ENCODE measurements around the gene ZNF345. TPM values are rescaled to one million over a fixed set of nuclear protein-coding genes. Genes with fewer than 3 reads are reported as not detected.

The ZNF345 gene
- total and polyA plus RNA-seq, 2 of the 8 experiments (the other 6 are each of a cell fraction or from before 2014, with no cell fraction given): 3.2 to 5.1 TPM

- Histone ChIP-seq H3K9ac (replicated peaks in 1 of 4; ENCODE audit: extremely low read depth in 1 of 4, low read depth in 3 of 4, low read length in 3 of 4) (peak within 1 kb of the TSS; percentile 55 to 90 (median 84)), H3K36me3 (ENCODE audit: control insufficient read depth in 2 of 4, insufficient read depth in 4 of 4, low read length in 3 of 4) (peaks cover 0 to 12% (median 5%) of the 10 kb centered on the region in 4 experiments; a peak in 4 of 8 replicates), H3K56ac (replicated peaks; ENCODE audit: insufficient read length, low read depth, low read length) (peak within 1 kb of the TSS; percentile 95), H2BK20ac (ENCODE audit: low read length) (no peak within 1 kb of the TSS), H2BK12ac (ENCODE audit: low read depth, low read length) (peak within 1 kb of the TSS; percentile 71), H3K4me1 (replicated peaks in 1 of 4; ENCODE audit: control insufficient read depth in 3 of 4, insufficient read depth in 4 of 4, low read length in 3 of 4) (peaks cover 0 to 4% (median 2%) of the 10 kb centered on the region in 4 experiments; a peak in 2 of 7 replicates), H4K20me1 (replicated peaks in 1 of 2; ENCODE audit: control insufficient read depth in 1 of 2, insufficient read depth in 2 of 2, low read length in 2 of 2) (no peaks in the 10 kb centered on the region), H3K23me2 (ENCODE audit: low read depth, low read length) (peaks cover 6% of the 10 kb centered on the region), H3K4me3 (ENCODE audit: extremely low read depth in 1 of 4, insufficient read depth in 2 of 4, low read depth in 3 of 4, low read length in 4 of 4) (peak within 1 kb of the TSS; percentile 81 to 92 (median 84)), H3K23ac (ENCODE audit: insufficient read length) (no peak within 1 kb of the TSS), H2BK15ac (ENCODE audit: low read length) (peak within 1 kb of the TSS; percentile 73; the same call in 1 of the 2 replicates), H2AFZ (ENCODE audit: low read length) (peak within 1 kb of the TSS; percentile 99), H3K79me2 (ENCODE audit: control insufficient read depth in 1 of 2, insufficient read depth in 2 of 2, low read length in 2 of 2) (no peaks in the 10 kb centered on the region; a peak in 1 of 4 replicates), H2BK120ac (replicated peaks; ENCODE audit: low read depth, low read length) (no peak within 1 kb of the TSS), H2BK5ac (ENCODE audit: low read depth, low read length) (peak within 1 kb of the TSS; percentile 98), H3K79me1 (ENCODE audit: low read depth, low read length) (peaks cover 4% of the 10 kb centered on the region), H3K18ac (ENCODE audit: extremely low read depth, low read length) (peak within 1 kb of the TSS; percentile 100), H4K8ac (ENCODE audit: extremely low read depth, insufficient read depth, low read length) (peak within 1 kb of the TSS; percentile 88; the same call in 1 of the 2 replicates), H3K4me2 (ENCODE audit: insufficient read depth in 1 of 2, low read depth in 2 of 2, low read length in 2 of 2) (peak within 1 kb of the TSS; percentile 83 to 87), H4K91ac (replicated peaks; ENCODE audit: insufficient read length, low read length) (peak within 1 kb of the TSS; percentile 89), H4K5ac (ENCODE audit: insufficient read length, low read depth, low read length) (peak within 1 kb of the TSS; percentile 95), H3K4ac (replicated peaks; ENCODE audit: insufficient read length, low read depth, low read length) (peak within 1 kb of the TSS; percentile 2), H3K27me3 (replicated peaks in 1 of 4; ENCODE audit: control insufficient read depth in 3 of 4, extremely low read depth in 1 of 4, insufficient read depth in 3 of 4, low read length in 3 of 4) (no peaks in the 10 kb centered on the region), H3K9me3 (ENCODE audit: insufficient read depth in 2 of 2, low read depth in 1 of 2, low read length in 1 of 2) (peaks cover 11% of the 10 kb centered on the region in 2 experiments; a peak in 2 of 4 replicates), H2AK5ac (ENCODE audit: low read depth, low read length) (no peak within 1 kb of the TSS), H3K27ac (ENCODE audit: low read depth, low read length) (peak within 1 kb of the TSS; percentile 93), H3K14ac (ENCODE audit: insufficient read length) (no peak within 1 kb of the TSS)
- DNase-seq (ENCODE audit: low read depth in 1 of 2, low spot score in 2 of 2) (peak; percentile 83 to 88), FAIRE-seq (peak; percentile 24)
- ChIA-PET CTCF (ENCODE audit: partially characterized antibody) (interaction anchor here (0.6 to 1.1 kb wide), 4 partner anchors 10 to 314 kb away, joined by 3 read pairs; no protein-coding TSS in a partner anchor), POLR2A (ENCODE audit: partially characterized antibody) (interaction anchor here (0.7 to 1.3 kb wide), 5 partner anchors 11 to 427 kb away, joined by 3 to 4 read pairs (median 3); partner anchors contain the start of gene ZNF566)
- whole genome bisulfite sequencing, 2 experiments (ENCODE audit: extremely low coverage in 1 of 2, insufficient coverage in 1 of 2, insufficient read length in 1 of 2, insufficient replicate concordance in 2 of 2, low coverage in 1 of 2, low lambda C conversion rate in 2 of 2, missing lambda C conversion rate in 1 of 2): 3 to 100% methylated on average over 2 to 54 of the region's 57 CpGs
- no peak for TF ChIP-seq CBX5 (IDR thresholded peaks at IDR 0.05; ENCODE audit: low read depth, low read length)
- no peak for TF ChIP-seq JUN (IDR thresholded peaks at IDR 0.05; ENCODE audit: low read depth, low read length)
- peak; percentile 59; the same call in 1 of the 2 replicates for TF ChIP-seq TAF1 (IDR thresholded peaks at IDR 0.05; ENCODE audit: low read depth, low read length)
- TF ChIP-seq TAF7 (optimal IDR thresholded peaks at IDR 0.05; ENCODE audit: borderline replicate concordance, low read depth, low read length): peak; percentile 27
- peak; percentile 25; the same call in 1 of the 2 replicates for TF ChIP-seq JUND (IDR thresholded peaks at IDR 0.05; ENCODE audit: low read length)
- peak in 1 of 2 experiments; percentile 74; a peak in 1 of 4 replicates for TF ChIP-seq HDAC2 (IDR thresholded peaks at IDR 0.05; ENCODE audit: borderline replicate concordance in 1 of 2, low read depth in 2 of 2, low read length in 2 of 2)
- no peak for TF ChIP-seq SUZ12 (IDR thresholded peaks at IDR 0.05; ENCODE audit: low read length)
- TF ChIP-seq SIN3A (conservative IDR thresholded peaks at IDR 0.05 in 1 of 2, IDR thresholded peaks at IDR 0.05 in 1 of 2; ENCODE audit: low read depth in 1 of 2, low read length in 2 of 2): peak in 1 of 2 experiments; percentile 83; a peak in 1 of 4 replicates
- TF ChIP-seq NANOG (IDR thresholded peaks at IDR 0.05; ENCODE audit: insufficient read depth, low read depth, low read length, poor library complexity, severe bottlenecking): no peak
Measured at GRCh38 chr19:36915992-36916830, 65.5 kb downstream of the ZNF345 start, which contains the start of the genes ZNF568 and ZNF829. ZNF568 (plus strand) TSS chr19:36916332; CDS start chr19:36922771, 6,439 bp downstream. ZNF829 (minus strand) TSS chr19:36916291; CDS start chr19:36915167, 1,124 bp downstream.

Measured in H1 (cell line).